Activated T-helper 1 cell treated with anti-CD3 and anti-CD28 coated beads, Interleukin-12 subunit alpha, Interleukin-12 subunit beta, Interleukin-2, Interleukin-4 antibody, amounts not matched to agents 30 ng/mL and 10 ng/mL and 1 ng/mL, durations not matched to agents 14 hours and 24 hours and 36 hours (primary cell): ENCODE data around the gene HDGFL3. TPM values are rescaled to one million over a fixed set of nuclear protein-coding genes. Genes with fewer than 3 reads are reported as not detected.

Source experiments
- DNase-seq: peaks from one replicate; pipeline ENCODE4 v3.0.0; 2021; ENCODE audit warnings: low spot score
- H3K27ac Mint-ChIP-seq: one replicate; pipeline ENCODE4 v1.8.0; 2021; ENCODE audit warnings: mild to moderate bottlenecking, mixed read lengths
- H3K27me3 Mint-ChIP-seq: one replicate; pipeline ENCODE4 v1.8.0; 2022; ENCODE audit warnings: mild to moderate bottlenecking, moderate library complexity, mixed read lengths; ENCODE audit not compliant: insufficient read depth
- H3K36me3 Mint-ChIP-seq: one replicate; pipeline ENCODE4 v1.8.0; 2021; ENCODE audit warnings: low read depth, mixed read lengths
- H3K4me1 Mint-ChIP-seq: one replicate; pipeline ENCODE4 v1.8.0; 2021; ENCODE audit warnings: low read depth, mixed read lengths
- H3K4me3 Mint-ChIP-seq: one replicate; pipeline ENCODE4 v1.8.0; 2021; ENCODE audit warnings: mild to moderate bottlenecking, moderate library complexity, mixed read lengths
- H3K9me3 Mint-ChIP-seq: one replicate; pipeline ENCODE4 v1.8.0; 2021; ENCODE audit warnings: mixed read lengths
- intact Hi-C: fragments of 100-400 bp; cut with micrococcal nuclease; formaldehyde crosslinking; loops from one replicate; pipeline ENCODE4 v1.15.1; 2024
- total RNA-seq: library from RNA; stranded (reverse); gene quantifications from 2 replicates; pipeline ENCODE4 v1.2.3, GENCODE V29; 2022

HDGFL3 gene
- total RNA-seq, 1 donor from 2014 or later = 57.5 TPM

GRCh38 chr15:83207009-83207659 is 489 bp downstream of the HDGFL3 start:
- peak; percentile 10 for DNase-seq
- peaks cover 11% of the 10 kb centered on the region for H3K27me3 Mint-ChIP-seq
- peaks cover 34% of the 10 kb centered on the region for H3K4me1 Mint-ChIP-seq
- intact Hi-C loops = loop anchor here (1.0 to 10.0 kb wide), 4 partner anchors 8 to 1778 kb away; partner anchors contain the start of gene PDE8A
- peak overlapping the region; percentile 96 for H3K4me3 Mint-ChIP-seq
- peaks cover 6% of the 10 kb centered on the region for H3K36me3 Mint-ChIP-seq
- H3K27ac Mint-ChIP-seq = no peak overlapping the region
- no peaks in the 10 kb centered on the region for H3K9me3 Mint-ChIP-seq

GRCh38 chr15:83206526-83207008 is 1.1 kb downstream of the HDGFL3 start:
- H3K4me1 Mint-ChIP-seq = peaks cover 40% of the 10 kb centered on the region
- DNase-seq = no peak
- intact Hi-C loops = loop anchor here (1.0 to 10.0 kb wide), 5 partner anchors 7 to 1778 kb away; partner anchors contain the start of gene PDE8A
- H3K4me3 Mint-ChIP-seq = peak overlapping the region; percentile 96
- H3K27me3 Mint-ChIP-seq = peaks cover 10% of the 10 kb centered on the region
- H3K36me3 Mint-ChIP-seq = peaks cover 8% of the 10 kb centered on the region
- H3K27ac Mint-ChIP-seq = peak overlapping the region; percentile 94
- H3K9me3 Mint-ChIP-seq = no peaks in the 10 kb centered on the region

- H3K27ac Mint-ChIP-seq = peak overlapping the region; percentile 94
- H3K27me3 Mint-ChIP-seq = peaks cover 10% of the 10 kb centered on the region
- no peaks in the 10 kb centered on the region for H3K9me3 Mint-ChIP-seq
- H3K4me3 Mint-ChIP-seq = peak overlapping the region; percentile 96
- peaks cover 43% of the 10 kb centered on the region for H3K4me1 Mint-ChIP-seq
- intact Hi-C loops = loop anchor here (1.0 to 10.0 kb wide), 4 partner anchors 41 to 1779 kb away; partner anchors contain the start of gene PDE8A
- no peak for DNase-seq
- peaks cover 10% of the 10 kb centered on the region for H3K36me3 Mint-ChIP-seq
These were observed 1.8 kb downstream of the HDGFL3 start for GRCh38 chr15:83205725-83206324.

GRCh38 chr15:83204697-83205096 is 2.9 kb downstream of the HDGFL3 start:
- peaks cover 10% of the 10 kb centered on the region for H3K27me3 Mint-ChIP-seq
- intact Hi-C loops = loop anchor here (5.0 to 10.0 kb wide), 4 partner anchors 372 to 1780 kb away; partner anchors contain the start of gene PDE8A
- DNase-seq = no peak
- peaks cover 51% of the 10 kb centered on the region for H3K4me1 Mint-ChIP-seq
- H3K4me3 Mint-ChIP-seq = no peak overlapping the region
- no peaks in the 10 kb centered on the region for H3K9me3 Mint-ChIP-seq
- H3K27ac Mint-ChIP-seq = no peak overlapping the region
- peaks cover 10% of the 10 kb centered on the region for H3K36me3 Mint-ChIP-seq

GRCh38 chr15:83203543-83203942 is 4.1 kb downstream of the HDGFL3 start:
- DNase-seq = no peak
- peaks cover 10% of the 10 kb centered on the region for H3K27me3 Mint-ChIP-seq
- H3K9me3 Mint-ChIP-seq = no peaks in the 10 kb centered on the region
- peaks cover 62% of the 10 kb centered on the region for H3K4me1 Mint-ChIP-seq
- no peak overlapping the region for H3K4me3 Mint-ChIP-seq
- no peak overlapping the region for H3K27ac Mint-ChIP-seq
- H3K36me3 Mint-ChIP-seq = peaks cover 10% of the 10 kb centered on the region
- intact Hi-C loops = loop anchor here (5.0 to 10.0 kb wide), 4 partner anchors 371 to 1781 kb away; partner anchors contain the start of gene PDE8A

- peaks cover 20% of the 10 kb centered on the region for H3K27me3 Mint-ChIP-seq
- peaks cover 64% of the 10 kb centered on the region for H3K4me1 Mint-ChIP-seq
- DNase-seq = no peak
- H3K4me3 Mint-ChIP-seq = peak overlapping the region; percentile 50
- intact Hi-C loops = loop anchor here (5.0 to 10.0 kb wide), 4 partner anchors 368 to 1784 kb away; partner anchors contain the start of gene PDE8A
- peaks cover 8% of the 10 kb centered on the region for H3K36me3 Mint-ChIP-seq
- H3K27ac Mint-ChIP-seq = peak overlapping the region; percentile 84
- H3K9me3 Mint-ChIP-seq = no peaks in the 10 kb centered on the region
These were observed 7.0 kb downstream of the HDGFL3 start for GRCh38 chr15:83200589-83200988.

GRCh38 chr15:83200162-83200561 is 7.5 kb downstream of the HDGFL3 start:
- Mint-ChIP-seq H3K27ac (peak overlapping the region; percentile 84), H3K27me3 (peaks cover 20% of the 10 kb centered on the region)

GRCh38 chr15:83199288-83199687 is 8.3 kb downstream of the HDGFL3 start:
- Mint-ChIP-seq H3K27me3 (peaks cover 17% of the 10 kb centered on the region), H3K27ac (peak overlapping the region; percentile 72), H3K36me3 (peaks cover 6% of the 10 kb centered on the region), H3K4me1 (peaks cover 53% of the 10 kb centered on the region), H3K4me3 (peak overlapping the region; percentile 12), H3K9me3 (no peaks in the 10 kb centered on the region)
- intact Hi-C loops = loop anchor here (1.0 to 2.0 kb wide), 6 partner anchors 8 to 388 kb away; partner anchors contain the start of genes BTBD1, HDGFL3 and TM6SF1
- no peak for DNase-seq

More at GRCh38 chr15:83200162-83200561, 7.5 kb downstream of the HDGFL3 start:
- peaks cover 62% of the 10 kb centered on the region for H3K4me1 Mint-ChIP-seq
- peaks cover 8% of the 10 kb centered on the region for H3K36me3 Mint-ChIP-seq
- intact Hi-C loops = loop anchor here (5.0 to 10.0 kb wide), 4 partner anchors 368 to 1785 kb away; partner anchors contain the start of gene PDE8A
- peak overlapping the region; percentile 50 for H3K4me3 Mint-ChIP-seq
- DNase-seq = peak; percentile 11
- no peaks in the 10 kb centered on the region for H3K9me3 Mint-ChIP-seq

GRCh38 chr15:83198476-83198875 is 9.1 kb downstream of the HDGFL3 start:
- intact Hi-C loops = loop anchor here (2.0 kb wide), 2 partner anchors 92 to 388 kb away; partner anchors contain the start of gene TM6SF1
- Mint-ChIP-seq H3K4me1 (peaks cover 57% of the 10 kb centered on the region), H3K4me3 (no peak overlapping the region), H3K9me3 (no peaks in the 10 kb centered on the region), H3K36me3 (peaks cover 5% of the 10 kb centered on the region), H3K27ac (peak overlapping the region; percentile 28), H3K27me3 (peaks cover 18% of the 10 kb centered on the region)
- DNase-seq = no peak

GRCh38 chr15:83194528-83194927 is 13.1 kb downstream of the HDGFL3 start:
- Mint-ChIP-seq H3K9me3 (peaks cover 7% of the 10 kb centered on the region), H3K36me3 (peaks cover 14% of the 10 kb centered on the region), H3K27me3 (peaks cover 24% of the 10 kb centered on the region), H3K4me1 (peaks cover 34% of the 10 kb centered on the region), H3K27ac (no peak overlapping the region), H3K4me3 (no peak overlapping the region)
- intact Hi-C loops = no loop called here
- DNase-seq = no peak

GRCh38 chr15:83193721-83194120 is 13.9 kb downstream of the HDGFL3 start:
- no peak overlapping the region for H3K27ac Mint-ChIP-seq
- intact Hi-C loops = no loop called here
- DNase-seq = no peak
- H3K27me3 Mint-ChIP-seq = peaks cover 24% of the 10 kb centered on the region
- no peak overlapping the region for H3K4me3 Mint-ChIP-seq
- H3K36me3 Mint-ChIP-seq = peaks cover 20% of the 10 kb centered on the region
- peaks cover 26% of the 10 kb centered on the region for H3K4me1 Mint-ChIP-seq
- peaks cover 7% of the 10 kb centered on the region for H3K9me3 Mint-ChIP-seq

GRCh38 chr15:83192742-83193141 is 14.9 kb downstream of the HDGFL3 start:
- peaks cover 22% of the 10 kb centered on the region for H3K36me3 Mint-ChIP-seq
- H3K9me3 Mint-ChIP-seq = peaks cover 7% of the 10 kb centered on the region
- no peak overlapping the region for H3K4me3 Mint-ChIP-seq
- DNase-seq = no peak
- H3K4me1 Mint-ChIP-seq = peaks cover 18% of the 10 kb centered on the region
- intact Hi-C loops = no loop called here
- no peak overlapping the region for H3K27ac Mint-ChIP-seq
- H3K27me3 Mint-ChIP-seq = peaks cover 22% of the 10 kb centered on the region

- H3K36me3 Mint-ChIP-seq = peaks cover 27% of the 10 kb centered on the region
- no peak overlapping the region for H3K27ac Mint-ChIP-seq
- peaks cover 14% of the 10 kb centered on the region for H3K4me1 Mint-ChIP-seq
- intact Hi-C loops = no loop called here
- H3K27me3 Mint-ChIP-seq = peaks cover 20% of the 10 kb centered on the region
- DNase-seq = no peak
- H3K4me3 Mint-ChIP-seq = no peak overlapping the region
- peaks cover 7% of the 10 kb centered on the region for H3K9me3 Mint-ChIP-seq
These were observed 17.2 kb downstream of the HDGFL3 start for GRCh38 chr15:83190450-83190849.
